Prostate gland (tissue), 2 donors: ENCODE data around the gene TAS2R1. TPM values are rescaled to one million over a fixed set of nuclear protein-coding genes. Genes with fewer than 3 reads are reported as not detected.

ENCODE experiments used
- DNase-seq: peaks from one replicate; pipeline ENCODE4 v3.0.0-alpha.2; 2019; ENCODE audit warnings: low spot score
- H3K27ac ChIP-seq, 2 donors: fragments of 200-600 bp; sonication (generic); 2 replicates each; pipeline ENCODE4 v1.5.1; 2017 to 2019
- H3K27me3 ChIP-seq: fragments of 200-600 bp; sonication (generic); replicated peaks from 2 replicates; pipeline ENCODE4 v1.5.1; 2019; ENCODE audit not compliant: insufficient read depth
- H3K36me3 ChIP-seq, 2 donors: fragments of 200-600 bp; sonication (generic); 1 replicate in 1 of 2; 2 replicates in 1 of 2; pipeline versions ENCODE4 v1.5.1 to v1.8.1; 2017 to 2019
- H3K4me1 ChIP-seq: fragments of 200-600 bp; sonication (generic); replicated peaks from 2 replicates; pipeline ENCODE4 v1.5.1; 2019
- H3K4me3 ChIP-seq, 2 donors: fragments of 200-600 bp; sonication (generic); 2 replicates each; pipeline ENCODE4 v1.5.1; 2017 to 2019
- H3K9me3 ChIP-seq: fragments of 200-600 bp; sonication (generic); 2 replicates; pipeline ENCODE4 v1.5.1; 2017
- POLR2A ChIP-seq: fragments of 450-650 bp; IDR thresholded peaks from one replicate; pipeline ENCODE4 v1.6.1; 2016; ENCODE audit warnings: antibody characterized with exemption, mild to moderate bottlenecking
- POLR2AphosphoS5 ChIP-seq: sonication (generic); formaldehyde crosslinking; IDR thresholded peaks from one replicate; pipeline ENCODE4 v1.6.1; 2017; ENCODE audit warnings: antibody characterized with exemption
- WGBS: methylation state at CpG from one replicate; pipeline ENCODE4 v1.1.5; 2018; 5-methylcytosine and 5-hydroxymethylcytosine counted together
- intact Hi-C: fragments of 100-400 bp; cut with DNase I; formaldehyde crosslinking; loops from one replicate; pipeline ENCODE4 v1.14.2; 2022
- total RNA-seq, 2 donors: library from RNA; depleted of rRNA; stranded (reverse); fragments of >200 nt; gene quantifications; one replicate each; pipeline ENCODE4 v1.1.0, GENCODE V29; 2016
- TF ChIP-seq, protein P1 (sequence below), 4 experiments: fragments of 200-600 bp in 2 of 4; fragments of 450-650 bp in 2 of 4; sonication (generic) in 2 of 4; IDR thresholded peaks; 1 replicate in 3 of 4; 2 replicates in 1 of 4; pipeline ENCODE4 v1.5.1; 2016 to 2019; ENCODE audit warnings: antibody characterized with exemption in 4 of 4, mild to moderate bottlenecking in 2 of 4, moderate library complexity in 2 of 4

The TAS2R1 gene
- total RNA-seq, 2 donors from 2014 or later = not detected

DNA sequence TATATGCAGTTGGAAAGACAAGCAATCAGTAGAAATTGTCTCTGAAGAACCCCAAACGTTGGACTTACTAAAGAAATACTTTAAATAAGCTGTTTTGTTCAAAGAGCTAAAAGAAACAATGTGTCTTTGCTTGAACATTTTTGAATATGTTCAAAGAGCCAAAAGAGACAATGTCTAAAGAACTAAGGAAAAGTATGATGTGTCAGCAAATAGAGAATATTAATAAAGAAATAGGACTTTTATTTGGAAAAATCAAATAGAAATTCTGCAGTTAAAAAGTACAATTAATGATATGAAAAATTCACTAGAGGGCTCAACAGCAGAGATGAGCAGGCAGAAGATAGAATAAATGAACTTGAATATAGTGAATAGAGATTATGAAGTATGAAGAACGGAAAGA lies 19.2 kb downstream of the TAS2R1 start:
- TF ChIP-seq, protein P1, sequence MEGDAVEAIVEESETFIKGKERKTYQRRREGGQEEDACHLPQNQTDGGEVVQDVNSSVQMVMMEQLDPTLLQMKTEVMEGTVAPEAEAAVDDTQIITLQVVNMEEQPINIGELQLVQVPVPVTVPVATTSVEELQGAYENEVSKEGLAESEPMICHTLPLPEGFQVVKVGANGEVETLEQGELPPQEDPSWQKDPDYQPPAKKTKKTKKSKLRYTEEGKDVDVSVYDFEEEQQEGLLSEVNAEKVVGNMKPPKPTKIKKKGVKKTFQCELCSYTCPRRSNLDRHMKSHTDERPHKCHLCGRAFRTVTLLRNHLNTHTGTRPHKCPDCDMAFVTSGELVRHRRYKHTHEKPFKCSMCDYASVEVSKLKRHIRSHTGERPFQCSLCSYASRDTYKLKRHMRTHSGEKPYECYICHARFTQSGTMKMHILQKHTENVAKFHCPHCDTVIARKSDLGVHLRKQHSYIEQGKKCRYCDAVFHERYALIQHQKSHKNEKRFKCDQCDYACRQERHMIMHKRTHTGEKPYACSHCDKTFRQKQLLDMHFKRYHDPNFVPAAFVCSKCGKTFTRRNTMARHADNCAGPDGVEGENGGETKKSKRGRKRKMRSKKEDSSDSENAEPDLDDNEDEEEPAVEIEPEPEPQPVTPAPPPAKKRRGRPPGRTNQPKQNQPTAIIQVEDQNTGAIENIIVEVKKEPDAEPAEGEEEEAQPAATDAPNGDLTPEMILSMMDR (IDR thresholded peaks at IDR 0.05) = no peak
- TF ChIP-seq POLR2A (no peak), POLR2AphosphoS5 (no peak)
- no peak overlapping the region for H3K27ac ChIP-seq
- WGBS = 80% methylated on average over 2 of the region's 2 CpGs
- no peaks in the 10 kb centered on the region for H3K27me3 ChIP-seq
- no peaks in the 10 kb centered on the region for H3K9me3 ChIP-seq
- no peaks in the 10 kb centered on the region for H3K4me1 ChIP-seq
- intact Hi-C loops = no loop called here
- H3K4me3 ChIP-seq = no peak overlapping the region
- no peak for DNase-seq
- H3K36me3 ChIP-seq = no peaks in the 10 kb centered on the region

- H3K36me3 ChIP-seq = no peaks in the 10 kb centered on the region
- no peak overlapping the region for H3K4me3 ChIP-seq
- H3K9me3 ChIP-seq = no peaks in the 10 kb centered on the region
- H3K27me3 ChIP-seq = no peaks in the 10 kb centered on the region
- intact Hi-C loops = no loop called here
- H3K4me1 ChIP-seq = no peaks in the 10 kb centered on the region
- TF ChIP-seq POLR2AphosphoS5 (no peak), POLR2A (no peak)
- no peak overlapping the region for H3K27ac ChIP-seq
- no peak for DNase-seq
- 96% methylated on average over 1 of the region's 1 CpG for WGBS
Measured at GRCh38 chr5:9610364-9610763, 19.8 kb downstream of the TAS2R1 start.

DNA sequence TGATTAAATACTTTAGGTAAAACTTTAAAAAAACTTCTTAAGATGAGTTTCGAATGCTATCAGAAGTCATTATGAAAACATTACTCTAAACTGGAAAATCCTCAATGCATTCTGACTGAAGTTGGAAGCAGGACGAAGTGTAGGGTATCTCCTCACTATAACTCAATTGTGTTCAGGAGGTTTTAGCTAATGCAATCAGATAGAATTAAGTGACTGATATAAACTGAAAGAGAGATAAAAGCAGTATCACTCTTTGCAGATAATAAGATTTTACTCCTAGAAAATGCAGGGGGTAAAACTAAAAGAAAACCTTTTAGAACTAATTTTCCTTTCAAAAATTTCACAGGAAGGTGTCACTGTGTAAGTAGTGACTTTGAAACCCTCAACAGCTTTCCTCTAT lies 22.1 kb downstream of the TAS2R1 start:
- Histone ChIP-seq H3K4me3 (no peak overlapping the region), H3K27me3 (no peaks in the 10 kb centered on the region), H3K9me3 (no peaks in the 10 kb centered on the region), H3K4me1 (no peaks in the 10 kb centered on the region), H3K36me3 (no peaks in the 10 kb centered on the region), H3K27ac (no peak overlapping the region)
- TF ChIP-seq, protein P1 (IDR thresholded peaks at IDR 0.05) = no peak
- TF ChIP-seq POLR2AphosphoS5 = no peak
- DNase-seq = no peak
- WGBS = 82% methylated on average over 2 of the region's 2 CpGs
- intact Hi-C loops = no loop called here

- Histone ChIP-seq H3K27me3 (no peaks in the 10 kb centered on the region), H3K36me3 (no peaks in the 10 kb centered on the region), H3K9me3 (no peaks in the 10 kb centered on the region), H3K4me3 (no peak overlapping the region), H3K27ac (no peak overlapping the region), H3K4me1 (no peaks in the 10 kb centered on the region)
- TF ChIP-seq POLR2A (no peak), POLR2AphosphoS5 (no peak)
- TF ChIP-seq, protein P1 (IDR thresholded peaks at IDR 0.05) = no peak
- no peak for DNase-seq
- WGBS = 95% methylated on average over 6 of the region's 6 CpGs
- intact Hi-C loops = no loop called here
Measured at GRCh38 chr5:9605041-9605838, 24.9 kb downstream of the TAS2R1 start.

DNA sequence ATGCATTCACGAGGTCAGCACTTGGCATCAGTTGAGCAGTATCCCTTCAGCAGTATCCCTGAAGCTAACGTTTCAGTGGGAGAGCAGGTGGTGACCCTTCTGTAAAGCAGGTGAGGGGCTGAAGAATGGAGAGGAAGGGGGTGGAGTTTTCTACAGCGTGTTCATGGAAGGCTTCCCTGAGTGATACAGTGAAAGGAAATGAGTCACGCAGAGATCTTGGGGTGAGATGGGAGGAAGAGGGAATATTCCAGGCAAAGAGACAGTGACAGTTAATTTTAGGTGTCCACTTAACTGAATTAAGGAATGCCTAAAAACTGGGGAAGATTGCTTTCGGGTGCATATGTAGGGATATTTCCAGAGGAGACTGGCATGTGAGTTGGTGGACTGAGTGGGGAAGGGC lies 25.7 kb downstream of the TAS2R1 start:
- Histone ChIP-seq H3K27ac (no peak overlapping the region), H3K36me3 (no peaks in the 10 kb centered on the region), H3K27me3 (no peaks in the 10 kb centered on the region), H3K4me1 (no peaks in the 10 kb centered on the region), H3K4me3 (no peak overlapping the region), H3K9me3 (no peaks in the 10 kb centered on the region)
- DNase-seq = no peak
- no peak for TF ChIP-seq POLR2AphosphoS5
- TF ChIP-seq, protein P1 (IDR thresholded peaks at IDR 0.05) = no peak
- TF ChIP-seq POLR2A = no peak
- intact Hi-C loops = no loop called here
- 76% methylated on average over 5 of the region's 5 CpGs for WGBS
